Measurements from ENCODE around the gene GPR39.

DNA sequence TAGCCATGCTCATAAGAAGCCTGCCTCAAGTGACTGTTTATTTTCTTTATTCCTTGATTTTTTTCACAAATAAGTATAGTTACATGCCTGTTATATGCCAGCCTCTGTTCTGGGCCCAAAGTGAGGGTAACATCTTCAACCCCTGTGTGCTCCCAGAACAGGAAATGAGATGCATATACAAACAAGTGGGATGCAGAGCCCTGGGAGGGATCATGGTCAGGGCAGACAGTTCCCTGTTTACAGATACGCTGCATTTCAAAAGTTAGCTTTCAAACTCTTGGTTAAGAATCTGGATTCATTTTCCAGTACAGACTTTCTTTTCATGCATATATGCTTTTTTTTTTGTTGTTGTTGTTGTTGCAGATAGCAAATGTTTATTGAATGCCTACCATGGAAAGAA lies 24.4 kb downstream of the GPR39 start:
- TF ChIP-seq, protein P1, sequence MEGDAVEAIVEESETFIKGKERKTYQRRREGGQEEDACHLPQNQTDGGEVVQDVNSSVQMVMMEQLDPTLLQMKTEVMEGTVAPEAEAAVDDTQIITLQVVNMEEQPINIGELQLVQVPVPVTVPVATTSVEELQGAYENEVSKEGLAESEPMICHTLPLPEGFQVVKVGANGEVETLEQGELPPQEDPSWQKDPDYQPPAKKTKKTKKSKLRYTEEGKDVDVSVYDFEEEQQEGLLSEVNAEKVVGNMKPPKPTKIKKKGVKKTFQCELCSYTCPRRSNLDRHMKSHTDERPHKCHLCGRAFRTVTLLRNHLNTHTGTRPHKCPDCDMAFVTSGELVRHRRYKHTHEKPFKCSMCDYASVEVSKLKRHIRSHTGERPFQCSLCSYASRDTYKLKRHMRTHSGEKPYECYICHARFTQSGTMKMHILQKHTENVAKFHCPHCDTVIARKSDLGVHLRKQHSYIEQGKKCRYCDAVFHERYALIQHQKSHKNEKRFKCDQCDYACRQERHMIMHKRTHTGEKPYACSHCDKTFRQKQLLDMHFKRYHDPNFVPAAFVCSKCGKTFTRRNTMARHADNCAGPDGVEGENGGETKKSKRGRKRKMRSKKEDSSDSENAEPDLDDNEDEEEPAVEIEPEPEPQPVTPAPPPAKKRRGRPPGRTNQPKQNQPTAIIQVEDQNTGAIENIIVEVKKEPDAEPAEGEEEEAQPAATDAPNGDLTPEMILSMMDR (IDR thresholded peaks at IDR 0.05; ENCODE audit: poor library complexity, severe bottlenecking) = no peak
- TF ChIP-seq REST (IDR thresholded peaks at IDR 0.05; ENCODE audit: borderline replicate concordance) (no peak), TAF1 (IDR thresholded peaks at IDR 0.05; ENCODE audit: low read depth) (no peak), POLR2AphosphoS5 (IDR thresholded peaks at IDR 0.05) (no peak)
